ENCODE measurements around the gene YEATS2.

- TF ChIP-seq EZH2 (IDR thresholded peaks at IDR 0.05; ENCODE audit: low read length, missing control alignments) (no peak), CTCF (conservative IDR thresholded peaks at IDR 0.05 in 1 of 2, IDR thresholded peaks at IDR 0.05 in 1 of 2; ENCODE audit: low read depth in 1 of 2, low read length in 2 of 2) (no peak)
Measured at GRCh38 chr3:183737116-183737515, 39.5 kb downstream of the YEATS2 start.
